ENCODE measurements around the gene WEE1. TPM values are rescaled to one million over a fixed set of nuclear protein-coding genes. Genes with fewer than 3 reads are reported as not detected.
A peak's percentile ranks its signal among the peaks of the same experiment; 100 is the strongest.
"Not testable (repeated sequence)": the region's sequence is repeated elsewhere in the genome, so short reads cannot be mapped to it uniquely, and the experiment has no call there.

The WEE1 gene
- total RNA-seq, 1 donor = 88.9 TPM

DNA sequence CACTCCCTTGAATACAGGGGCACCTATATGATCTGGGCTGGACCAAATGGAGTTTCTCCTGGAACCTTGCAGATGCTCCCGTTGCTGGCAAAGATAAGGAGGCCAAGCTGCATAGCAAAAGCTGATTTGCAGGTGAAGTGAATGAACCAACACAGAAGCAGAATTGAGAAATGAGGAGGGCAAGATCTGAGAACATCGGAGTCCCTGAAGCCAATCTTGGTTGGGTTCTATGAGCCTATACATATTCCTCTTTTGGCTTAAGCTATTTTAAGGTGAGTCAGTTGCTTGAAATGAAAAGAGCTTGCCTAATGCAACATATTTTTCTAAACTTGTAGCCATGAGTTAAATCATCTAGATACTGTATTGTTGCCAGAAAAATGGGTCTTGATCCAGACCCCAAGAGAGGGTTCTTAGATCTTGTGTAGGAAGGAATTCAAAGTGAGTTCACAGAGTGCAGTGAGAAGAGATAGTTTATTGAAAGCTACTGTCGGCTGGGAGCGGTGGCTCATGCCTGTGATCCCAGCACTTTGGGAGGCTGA lies 23.5 kb downstream of the WEE1 start:
- TF ChIP-seq, protein P1, sequence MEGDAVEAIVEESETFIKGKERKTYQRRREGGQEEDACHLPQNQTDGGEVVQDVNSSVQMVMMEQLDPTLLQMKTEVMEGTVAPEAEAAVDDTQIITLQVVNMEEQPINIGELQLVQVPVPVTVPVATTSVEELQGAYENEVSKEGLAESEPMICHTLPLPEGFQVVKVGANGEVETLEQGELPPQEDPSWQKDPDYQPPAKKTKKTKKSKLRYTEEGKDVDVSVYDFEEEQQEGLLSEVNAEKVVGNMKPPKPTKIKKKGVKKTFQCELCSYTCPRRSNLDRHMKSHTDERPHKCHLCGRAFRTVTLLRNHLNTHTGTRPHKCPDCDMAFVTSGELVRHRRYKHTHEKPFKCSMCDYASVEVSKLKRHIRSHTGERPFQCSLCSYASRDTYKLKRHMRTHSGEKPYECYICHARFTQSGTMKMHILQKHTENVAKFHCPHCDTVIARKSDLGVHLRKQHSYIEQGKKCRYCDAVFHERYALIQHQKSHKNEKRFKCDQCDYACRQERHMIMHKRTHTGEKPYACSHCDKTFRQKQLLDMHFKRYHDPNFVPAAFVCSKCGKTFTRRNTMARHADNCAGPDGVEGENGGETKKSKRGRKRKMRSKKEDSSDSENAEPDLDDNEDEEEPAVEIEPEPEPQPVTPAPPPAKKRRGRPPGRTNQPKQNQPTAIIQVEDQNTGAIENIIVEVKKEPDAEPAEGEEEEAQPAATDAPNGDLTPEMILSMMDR (IDR thresholded peaks at IDR 0.05; ENCODE audit: insufficient read depth, low read depth, low read length) = no peak
- H3K4me3 ChIP-seq (ENCODE audit: low read depth, low read length) = no peak overlapping the region
- no peak for DNase-seq (ENCODE audit: low read depth)

DNA sequence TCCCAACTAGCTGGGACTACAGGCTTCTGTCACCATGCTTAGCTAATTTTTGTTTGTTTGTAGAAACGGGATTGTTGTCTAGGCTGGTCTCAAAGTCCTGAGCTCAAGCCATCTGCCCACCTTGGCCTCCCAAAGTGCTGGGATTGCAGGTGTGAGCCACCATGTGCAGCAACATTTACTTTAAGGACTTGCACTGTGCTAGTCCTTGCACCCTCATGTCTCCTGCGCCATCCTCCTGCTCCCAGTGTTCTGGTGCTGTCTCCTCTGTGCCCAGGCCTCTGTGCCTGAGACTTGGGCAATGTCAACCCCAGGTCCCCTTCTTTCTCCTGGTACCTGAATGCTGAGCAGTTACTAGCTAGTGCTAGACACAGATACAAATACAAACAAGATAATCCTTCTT lies 26.7 kb downstream of the WEE1 start:
- TF ChIP-seq, protein P1 (IDR thresholded peaks at IDR 0.05; ENCODE audit: insufficient read depth, low read depth, low read length) = no peak
- no peak overlapping the region for H3K4me3 ChIP-seq (ENCODE audit: low read depth, low read length)
- DNase-seq (ENCODE audit: low read depth) = no peak

DNA sequence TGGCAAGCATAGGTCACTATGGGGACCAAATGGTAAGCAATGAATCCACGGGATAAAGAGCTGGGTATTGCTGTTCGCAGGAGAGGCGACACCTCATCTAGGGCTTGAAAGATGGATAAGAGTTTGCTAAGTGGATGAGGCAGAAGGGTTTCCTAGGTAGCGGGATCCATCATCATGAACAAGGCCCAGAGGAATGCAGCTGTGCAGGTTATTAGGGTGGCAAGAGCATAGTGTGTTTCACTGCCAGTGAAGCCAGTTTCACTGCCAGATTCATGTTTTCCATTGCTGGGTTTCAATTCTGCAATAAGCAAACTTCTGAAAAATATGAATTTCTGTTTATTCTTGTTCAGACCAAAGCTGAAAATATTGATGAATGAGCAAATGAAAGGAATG lies 27.2 kb downstream of the WEE1 start:
- TF ChIP-seq, protein P1 (IDR thresholded peaks at IDR 0.05; ENCODE audit: insufficient read depth, low read depth, low read length) = no peak
- DNase-seq (ENCODE audit: low read depth) = no peak

DNA sequence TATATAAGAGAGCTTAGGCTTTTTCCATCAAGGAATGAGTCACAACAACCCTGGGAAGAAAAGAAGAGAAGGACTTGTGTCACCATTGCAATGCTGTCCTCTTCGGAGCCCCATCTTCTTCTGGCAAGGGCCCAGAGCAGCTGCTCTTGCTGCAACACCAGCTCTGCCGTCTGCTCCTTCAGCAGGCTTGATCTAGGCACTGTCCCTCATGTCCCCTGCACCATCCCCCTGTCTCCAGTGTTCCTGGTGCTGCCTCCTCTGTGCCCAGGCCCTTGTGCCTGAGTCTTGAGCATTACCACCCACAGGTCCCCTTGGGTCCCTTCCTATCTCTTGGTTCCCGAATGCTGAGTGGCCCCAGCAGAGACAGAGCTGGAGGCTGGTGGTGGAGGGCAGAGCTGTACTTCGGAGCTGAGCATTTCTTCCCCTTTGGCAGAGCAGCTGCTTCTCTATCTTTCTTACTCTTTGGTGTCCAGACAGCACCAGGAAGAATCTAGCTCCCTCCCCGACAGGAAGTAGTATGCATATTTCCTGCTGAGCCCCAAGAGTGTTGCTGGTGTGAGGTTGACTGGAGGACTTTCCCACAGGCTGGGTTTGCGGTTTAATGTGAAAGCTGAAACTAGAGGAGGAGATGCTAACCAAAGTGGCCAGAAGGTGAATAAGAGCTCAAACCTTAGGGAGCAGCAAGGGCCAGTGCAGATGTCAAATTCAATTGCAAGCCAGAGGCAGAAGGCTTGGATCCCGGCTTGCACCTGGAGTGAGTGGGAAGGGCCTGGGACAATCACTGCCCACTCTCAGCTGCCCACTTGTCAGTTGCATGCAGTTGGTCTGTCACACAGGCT lies 27.8 kb downstream of the WEE1 start:
- no peak overlapping the region for H3K4me3 ChIP-seq (ENCODE audit: low read depth, low read length)
- DNase-seq (ENCODE audit: low read depth) = peak; percentile 65
- TF ChIP-seq, protein P1 (IDR thresholded peaks at IDR 0.05; ENCODE audit: insufficient read depth, low read depth, low read length) = no peak

More for the DNA sequence above, 27.2 kb downstream of the WEE1 start:
- no peak overlapping the region for H3K4me3 ChIP-seq (ENCODE audit: low read depth, low read length)

DNA sequence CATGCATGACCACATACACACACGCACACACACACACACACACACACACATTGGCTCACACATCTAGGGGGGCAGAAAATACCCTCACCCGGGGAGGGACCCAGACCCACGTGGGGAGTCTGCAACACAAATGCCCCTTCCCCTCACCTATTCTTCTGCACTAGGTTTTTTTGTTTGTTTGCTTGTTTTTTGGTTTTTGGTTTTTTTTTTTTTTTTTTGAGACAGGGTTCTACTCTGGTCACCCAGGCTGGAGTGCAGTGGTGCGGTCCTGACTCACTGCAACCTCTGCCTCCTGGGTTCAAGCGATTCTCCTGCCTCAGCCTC lies 28.4 kb downstream of the WEE1 start:
- TF ChIP-seq, protein P1 (IDR thresholded peaks at IDR 0.05; ENCODE audit: insufficient read depth, low read depth, low read length) = no peak
- no peak for DNase-seq (ENCODE audit: low read depth)
- no peak overlapping the region for H3K4me3 ChIP-seq (ENCODE audit: low read depth, low read length)

DNA sequence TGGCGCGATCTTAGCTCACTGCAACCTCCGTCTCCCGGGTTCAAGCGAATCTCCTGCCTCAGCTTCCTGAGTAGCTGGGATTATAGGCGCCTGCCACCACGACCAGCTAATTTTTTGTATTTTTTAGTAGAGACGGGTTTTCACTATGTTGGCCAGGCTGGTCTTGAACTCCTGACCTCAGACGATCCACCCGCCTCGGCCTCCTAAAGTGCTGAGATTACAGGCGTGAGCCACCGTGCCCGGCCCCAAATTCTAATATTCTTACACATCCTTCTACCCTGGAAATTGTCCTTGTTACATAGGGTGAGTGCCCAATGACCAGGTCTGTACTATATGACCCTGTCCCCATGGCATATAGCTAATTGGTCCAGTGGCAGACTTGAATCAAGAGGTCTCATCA lies 29.7 kb downstream of the WEE1 start:
- DNase-seq (ENCODE audit: low read depth); H3K4me3 ChIP-seq (ENCODE audit: low read depth, low read length): not testable (repeated sequence)

DNA sequence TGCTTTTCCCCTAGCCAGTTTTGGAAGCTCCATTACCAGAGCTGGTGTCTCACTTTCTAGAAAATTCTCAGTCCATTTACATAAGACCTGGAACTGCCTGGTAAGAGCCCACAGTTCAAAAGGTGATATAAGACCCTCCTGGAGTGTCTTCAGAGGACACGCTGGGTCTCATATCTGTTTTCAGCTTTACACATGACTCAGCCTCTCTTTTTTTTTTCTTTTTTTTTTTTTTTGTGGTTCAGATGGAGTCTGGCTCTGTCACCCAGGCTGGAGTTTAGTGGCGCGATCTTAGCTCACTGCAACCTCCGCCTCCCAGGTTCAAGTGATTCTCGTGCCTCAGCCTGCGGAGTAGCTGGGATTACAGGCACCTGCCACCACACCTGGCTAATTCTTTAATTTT lies 30.7 kb downstream of the WEE1 start:
- no peak overlapping the region for H3K4me3 ChIP-seq (ENCODE audit: low read depth, low read length)
- no peak for DNase-seq (ENCODE audit: low read depth)
- TF ChIP-seq, protein P1 (IDR thresholded peaks at IDR 0.05; ENCODE audit: insufficient read depth, low read depth, low read length) = no peak
